HEK293T (cell line): ENCODE data around the gene HEG1.

Experiments
- CTCF ChIA-PET: fragments of 350-600 bp; formaldehyde crosslinking; extraction: SDS; loops from one replicate; lab custom pipeline; 2021; ENCODE audit warnings: antibody characterized with exemption, inconsistent platforms; lab: Yijun Ruan, JAX
- POLR2A ChIA-PET: fragments of 350-600 bp; formaldehyde crosslinking; extraction: SDS; loops from one replicate; lab custom pipeline; 2020; ENCODE audit warnings: antibody characterized with exemption, inconsistent platforms; lab: Yijun Ruan, JAX
- DNase-seq: peaks from one replicate; pipeline ENCODE4 v3.0.0; 2012; ENCODE audit warnings: mixed read lengths; ENCODE audit errors: extremely low spot score
- ARNT ChIP-seq: fragments of 450-650 bp; IDR thresholded peaks from 2 replicates; pipeline ENCODE4 v1.6.1; 2017; ENCODE audit warnings: mild to moderate bottlenecking
- BHLHE40 ChIP-seq: fragments of 450-650 bp; IDR thresholded peaks from 2 replicates; pipeline ENCODE4 v1.6.1; 2016; ENCODE audit warnings: mild to moderate bottlenecking, moderate library complexity, borderline replicate concordance
- CTBP1 ChIP-seq: fragments of 450-650 bp; IDR thresholded peaks from 2 replicates; pipeline ENCODE4 v1.6.1; 2016; ENCODE audit warnings: borderline replicate concordance
- ELF4 ChIP-seq: fragments of 450-650 bp; IDR thresholded peaks from 2 replicates; pipeline ENCODE4 v1.6.1; 2017; ENCODE audit warnings: antibody characterized with exemption
- FOXA1 ChIP-seq: fragments of 450-650 bp; IDR thresholded peaks from 2 replicates; pipeline ENCODE4 v1.6.1; 2016; ENCODE audit warnings: mild to moderate bottlenecking
- FOXK2 ChIP-seq: fragments of 450-650 bp; IDR thresholded peaks from 2 replicates; pipeline ENCODE4 v1.6.1; 2016; ENCODE audit warnings: mild to moderate bottlenecking
- FOXM1 ChIP-seq: fragments of 450-650 bp; IDR thresholded peaks from 2 replicates; pipeline ENCODE4 v1.6.1; 2017; ENCODE audit warnings: mild to moderate bottlenecking, borderline replicate concordance
- HDGF ChIP-seq: fragments of 450-650 bp; IDR thresholded peaks from 2 replicates; pipeline ENCODE4 v1.6.1; 2017; ENCODE audit warnings: antibody characterized with exemption, borderline replicate concordance
- L3MBTL2 ChIP-seq: fragments of 450-650 bp; conservative IDR thresholded peaks from 2 replicates; pipeline ENCODE4 v1.6.1; 2016; ENCODE audit warnings: mild to moderate bottlenecking
- LEF1 ChIP-seq: fragments of 450-650 bp; IDR thresholded peaks from 2 replicates; pipeline ENCODE4 v1.6.1; 2017; ENCODE audit warnings: mild to moderate bottlenecking, borderline replicate concordance
- NFRKB ChIP-seq: fragments of 450-650 bp; IDR thresholded peaks from 2 replicates; pipeline ENCODE4 v1.6.1; 2016; ENCODE audit warnings: mild to moderate bottlenecking, moderate library complexity
- SP1 ChIP-seq: fragments of 450-650 bp; IDR thresholded peaks from 2 replicates; pipeline ENCODE4 v1.6.1; 2017
- SUZ12 ChIP-seq: fragments of 450-650 bp; IDR thresholded peaks from 2 replicates; pipeline ENCODE4 v1.6.1; 2016; ENCODE audit warnings: mild to moderate bottlenecking
- TARDBP ChIP-seq: fragments of 450-650 bp; IDR thresholded peaks from 2 replicates; pipeline ENCODE4 v1.6.1; 2016
- ZNF384 ChIP-seq: fragments of 450-650 bp; IDR thresholded peaks from 2 replicates; pipeline ENCODE4 v1.6.1; 2016
- TF ChIP-seq, protein P1 (sequence below): fragments of 450-650 bp; IDR thresholded peaks from 2 replicates; pipeline ENCODE4 v1.6.1; 2016

The HEG1 gene

DNA sequence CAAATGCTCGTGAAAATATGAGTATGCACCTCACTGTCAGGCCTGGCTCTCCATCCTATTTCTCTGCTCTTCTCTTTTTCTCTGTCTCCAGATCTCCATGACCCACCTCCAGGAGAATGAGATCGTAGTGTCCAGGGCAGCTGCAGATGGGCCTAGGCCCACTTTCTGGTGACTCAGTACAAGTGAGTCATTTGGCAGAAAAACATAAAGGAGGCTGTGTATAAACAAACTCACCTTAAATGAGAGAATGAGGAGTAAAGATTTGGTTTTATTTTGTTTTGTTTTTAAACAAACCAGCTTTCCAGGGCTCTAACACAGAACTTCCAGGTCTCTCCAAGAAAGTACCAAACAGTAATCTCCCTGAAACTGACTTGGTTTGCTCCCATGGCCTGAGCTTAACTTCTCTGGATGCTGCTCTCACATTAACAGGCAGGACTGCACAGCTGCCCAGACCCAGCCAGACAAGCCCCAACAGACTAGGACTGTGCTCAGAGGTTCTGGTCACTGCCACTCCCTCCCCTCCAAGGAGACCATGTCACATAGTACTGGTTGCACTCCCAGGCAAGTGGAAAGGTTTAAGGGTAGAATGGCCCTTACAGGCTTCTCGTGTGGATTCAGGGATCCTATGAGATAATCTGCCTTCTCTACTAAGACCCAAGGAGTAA, 1.5 kb upstream of the HEG1 start:
- ChIA-PET CTCF (no interaction called here), POLR2A (interaction anchor here (0.6 kb wide), 1 partner anchor 23 kb away, joined by 3 read pairs; no protein-coding TSS in a partner anchor)
- no peak for DNase-seq
- no peak for TF ChIP-seq CTBP1
- TF ChIP-seq FOXA1: no peak
- TF ChIP-seq FOXK2: no peak
- TF ChIP-seq FOXM1: no peak
- TF ChIP-seq HDGF: no peak
- no peak for TF ChIP-seq SP1
- TF ChIP-seq SUZ12: no peak
- no peak for TF ChIP-seq ARNT
- TF ChIP-seq, protein P1, sequence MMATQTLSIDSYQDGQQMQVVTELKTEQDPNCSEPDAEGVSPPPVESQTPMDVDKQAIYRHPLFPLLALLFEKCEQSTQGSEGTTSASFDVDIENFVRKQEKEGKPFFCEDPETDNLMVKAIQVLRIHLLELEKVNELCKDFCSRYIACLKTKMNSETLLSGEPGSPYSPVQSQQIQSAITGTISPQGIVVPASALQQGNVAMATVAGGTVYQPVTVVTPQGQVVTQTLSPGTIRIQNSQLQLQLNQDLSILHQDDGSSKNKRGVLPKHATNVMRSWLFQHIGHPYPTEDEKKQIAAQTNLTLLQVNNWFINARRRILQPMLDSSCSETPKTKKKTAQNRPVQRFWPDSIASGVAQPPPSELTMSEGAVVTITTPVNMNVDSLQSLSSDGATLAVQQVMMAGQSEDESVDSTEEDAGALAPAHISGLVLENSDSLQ: no peak
- no peak for TF ChIP-seq ELF4
- no peak for TF ChIP-seq BHLHE40
- TF ChIP-seq L3MBTL2: no peak
- TF ChIP-seq LEF1: no peak
- TF ChIP-seq ZNF384: no peak
- TF ChIP-seq TARDBP: no peak
- no peak for TF ChIP-seq NFRKB

DNA sequence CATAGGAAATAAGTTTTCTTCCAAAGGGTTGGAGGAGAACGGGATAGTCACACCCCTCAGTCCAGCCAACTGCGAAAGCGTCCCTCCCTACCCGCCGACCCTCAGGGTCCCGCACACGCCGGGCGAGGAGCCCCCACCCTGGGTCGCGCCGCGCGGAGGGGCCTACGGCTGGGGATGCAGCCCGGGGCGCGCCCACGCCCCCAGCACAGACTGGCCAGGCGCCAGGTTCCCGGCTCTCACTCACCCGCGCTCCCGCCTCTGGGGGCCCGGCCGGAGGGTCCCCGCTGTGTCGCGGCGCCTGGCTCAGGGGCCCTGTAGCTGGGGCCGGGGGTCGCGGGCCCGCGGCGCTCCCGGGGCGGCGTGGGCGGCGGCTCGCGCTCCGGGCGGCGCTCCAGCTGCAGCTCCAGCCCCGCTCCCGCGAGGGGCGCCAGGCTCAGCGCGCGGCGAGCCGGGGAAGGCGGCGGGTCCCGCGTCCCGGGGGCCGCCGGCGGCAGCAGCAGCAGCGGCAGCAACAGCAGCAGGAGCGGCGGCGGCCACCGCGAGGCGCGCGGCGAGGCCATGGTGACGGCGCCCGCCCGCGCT, 375 bp downstream of the HEG1 start:
- TF ChIP-seq ARNT (0 out of 2 replicates have a peak, but pooled peaks have one; percentile 25), ELF4 (no peak)
- DNase-seq: peak; percentile 46
- ChIA-PET POLR2A (no interaction called here), CTCF (no interaction called here)

DNA sequence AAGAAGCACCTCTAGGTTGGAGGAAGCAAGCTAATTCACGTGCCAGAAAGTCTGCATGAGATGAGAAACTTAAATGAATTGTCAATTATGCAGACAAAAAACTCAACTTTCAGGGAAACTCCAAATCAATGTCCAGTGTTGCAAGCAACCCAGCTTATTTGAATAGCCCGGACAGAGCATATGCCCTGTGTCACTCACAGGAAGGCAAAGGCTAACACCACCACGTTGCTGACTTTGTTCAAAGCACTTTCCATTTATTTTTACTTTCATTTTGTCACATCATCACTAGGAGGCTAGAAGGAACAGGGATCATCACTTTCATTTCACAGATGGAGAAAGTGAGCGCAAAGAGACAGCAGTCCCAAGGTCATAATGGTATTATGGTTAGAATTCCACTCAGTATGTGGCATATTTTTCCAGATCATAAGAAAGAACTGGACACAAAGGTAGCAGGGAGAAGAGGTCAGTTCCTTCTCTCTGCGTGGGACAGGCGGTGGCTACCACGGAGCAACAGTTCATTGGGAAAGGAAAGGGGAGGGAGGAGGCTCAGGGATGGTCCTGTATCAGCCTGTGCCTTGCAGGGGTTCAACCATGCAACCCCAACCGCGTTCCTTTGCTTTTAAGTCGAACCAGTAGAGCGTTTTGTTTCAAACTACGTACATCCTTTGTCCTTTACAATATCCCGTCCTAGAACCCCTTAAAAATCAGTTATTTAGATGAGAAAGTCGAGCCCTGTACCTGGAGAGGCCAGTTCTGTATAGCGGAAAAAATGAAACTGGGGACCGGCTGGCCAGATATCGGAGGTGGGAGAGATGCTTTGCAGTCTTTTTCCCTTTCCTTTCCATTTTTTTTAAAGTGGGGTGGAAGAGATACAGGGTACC, 1.1 kb downstream of the HEG1 start:
- TF ChIP-seq TARDBP: no peak
- TF ChIP-seq, protein P1: peak; percentile 35; the same call in 1 of the 2 replicates
- DNase-seq: no peak
- ChIA-PET POLR2A (no interaction called here), CTCF (no interaction called here)

DNA sequence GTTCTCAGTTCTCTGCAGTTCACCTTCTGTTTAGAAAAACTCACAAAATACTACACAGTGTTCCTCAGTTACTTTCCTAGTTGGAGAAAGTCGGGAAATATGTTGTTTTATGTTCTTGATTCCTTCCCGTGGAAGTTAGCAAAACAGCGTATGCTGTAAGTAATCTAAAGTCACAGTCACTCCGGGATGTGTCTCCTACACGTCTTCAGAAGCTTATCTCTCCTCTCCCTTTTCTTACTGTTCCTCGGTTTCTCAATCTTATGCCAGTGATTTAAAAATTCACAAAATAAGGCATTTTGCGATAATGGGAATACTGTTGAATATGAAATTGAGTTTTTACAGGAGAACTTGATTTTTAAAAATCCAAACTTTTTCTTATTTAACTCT, 1.7 kb downstream of the HEG1 start:
- DNase-seq: no peak
- TF ChIP-seq ARNT: no peak
- TF ChIP-seq LEF1: no peak
- no peak for TF ChIP-seq ELF4
- TF ChIP-seq NFRKB: no peak
- TF ChIP-seq FOXA1: no peak
- TF ChIP-seq FOXM1: no peak
- no peak for TF ChIP-seq L3MBTL2
- TF ChIP-seq HDGF: no peak
- no peak for TF ChIP-seq FOXK2
- TF ChIP-seq, protein P1: no peak
- TF ChIP-seq BHLHE40: no peak
- TF ChIP-seq SP1: no peak
- no peak for TF ChIP-seq ZNF384
- TF ChIP-seq TARDBP: no peak
- no peak for TF ChIP-seq CTBP1
- TF ChIP-seq SUZ12: no peak
- POLR2A ChIA-PET: no interaction called here
- CTCF ChIA-PET: no interaction called here

DNA sequence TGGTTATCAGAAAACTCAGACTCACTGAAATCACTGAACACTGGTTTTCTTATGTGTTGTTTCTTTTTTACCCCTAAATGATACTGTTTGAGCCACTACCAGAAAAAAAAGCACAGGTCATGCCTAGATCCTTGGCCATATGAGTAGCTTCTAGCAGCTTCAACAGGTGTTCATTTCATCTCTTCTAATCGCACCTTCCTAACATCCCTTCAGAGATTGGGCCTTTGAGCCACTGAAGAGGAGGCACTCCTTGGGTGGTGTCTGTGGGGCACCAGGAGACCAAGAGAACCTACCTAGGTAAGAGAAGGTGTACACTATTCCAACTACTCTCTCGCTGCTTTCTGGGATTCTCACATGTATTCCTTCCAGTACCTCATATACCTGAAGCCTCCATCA, 2.5 kb downstream of the HEG1 start:
- no peak for TF ChIP-seq FOXK2
- TF ChIP-seq ARNT: no peak
- no peak for TF ChIP-seq SUZ12
- TF ChIP-seq BHLHE40: no peak
- no peak for TF ChIP-seq HDGF
- TF ChIP-seq, protein P1: no peak
- no peak for TF ChIP-seq FOXA1
- no peak for TF ChIP-seq TARDBP
- TF ChIP-seq CTBP1: no peak
- no peak for TF ChIP-seq LEF1
- no peak for TF ChIP-seq L3MBTL2
- TF ChIP-seq NFRKB: no peak
- TF ChIP-seq SP1: no peak
- no peak for TF ChIP-seq FOXM1
- no peak for TF ChIP-seq ZNF384
- no peak for TF ChIP-seq ELF4
- ChIA-PET POLR2A (interaction anchor here (0.9 kb wide), 1 partner anchor 10 kb away, joined by 4 read pairs; no protein-coding TSS in a partner anchor), CTCF (no interaction called here)
- DNase-seq: no peak
